Measurements from ENCODE around the gene ASPA.
"Not testable (repeated sequence)": the region's sequence is repeated elsewhere in the genome, so short reads cannot be mapped to it uniquely, and the experiment has no call there.

The ASPA gene

DNA sequence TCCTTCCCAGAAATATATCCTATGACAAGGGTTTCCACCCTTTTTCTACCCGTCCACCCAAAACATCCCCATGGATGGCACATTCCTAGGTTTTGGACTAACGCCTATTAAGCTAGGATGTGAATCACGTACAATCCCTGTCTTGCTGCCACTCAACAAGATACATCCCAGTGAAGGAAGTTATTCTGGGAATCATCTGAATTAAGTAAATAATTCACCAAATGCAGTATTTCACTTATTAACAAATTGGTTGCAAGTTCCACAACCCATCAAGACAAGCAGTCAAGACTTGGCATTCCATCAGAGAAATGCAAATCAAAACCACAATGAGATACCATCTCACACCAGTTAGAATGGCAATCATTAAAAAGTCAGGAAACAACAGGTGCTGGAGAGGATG, 32.1 kb downstream of the ASPA start:
- no peak for DNase-seq (ENCODE audit: low spot score)

DNA sequence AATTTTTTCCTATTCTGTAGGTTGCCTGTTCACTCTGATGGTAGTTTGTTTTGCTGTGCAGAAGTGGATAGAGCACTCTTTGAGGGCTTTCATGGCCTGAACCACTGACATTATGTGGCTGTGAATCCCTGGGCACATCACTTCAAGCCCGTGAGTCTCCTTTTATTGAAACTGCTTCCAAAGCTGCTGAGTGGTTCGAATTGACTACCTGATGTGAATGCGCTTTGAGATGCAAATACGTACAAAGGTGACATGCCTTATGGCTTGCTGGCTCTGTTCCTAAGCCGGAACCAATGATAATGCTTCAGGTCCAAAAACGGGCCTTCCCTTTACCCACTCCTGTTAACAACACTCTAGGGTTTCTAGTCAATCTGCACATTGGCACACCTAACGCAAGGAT, 34.3 kb downstream of the ASPA start:
- no peak for DNase-seq (ENCODE audit: low spot score)

- DNase-seq (ENCODE audit: low spot score): no peak
Observed at GRCh38 chr17:3511852-3512504, 36.2 kb downstream of the ASPA start.

DNA sequence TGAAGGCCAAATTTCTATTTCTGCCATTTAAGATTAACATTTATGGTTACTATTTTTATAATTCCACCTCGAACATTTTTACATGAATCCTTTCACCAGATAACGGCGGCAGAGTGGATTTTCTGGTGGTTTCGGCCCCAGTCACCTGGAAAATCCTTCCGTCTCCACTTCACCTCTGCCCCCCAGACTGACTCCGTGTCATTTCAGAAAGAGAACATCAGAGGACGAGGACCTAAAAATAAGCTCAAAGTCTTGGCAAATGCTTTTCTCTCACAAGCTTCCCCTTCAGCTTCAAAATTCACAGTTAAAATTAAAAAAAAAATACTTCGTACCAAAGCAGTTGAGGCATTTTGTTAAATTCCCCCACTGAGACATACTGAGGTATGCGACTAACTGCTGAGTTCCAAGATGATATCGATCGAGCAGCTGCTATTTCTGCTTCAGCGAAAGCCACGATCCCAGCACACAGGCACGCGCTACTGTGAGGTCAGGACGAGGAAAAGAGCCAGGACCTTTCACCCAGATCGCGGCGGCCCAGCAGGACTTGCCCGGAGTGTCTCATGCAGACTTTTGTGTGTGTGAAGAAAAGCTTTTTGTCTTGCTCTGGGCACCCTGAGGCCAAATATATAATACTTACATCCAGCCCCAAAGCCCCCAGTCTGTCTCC, 36.8 kb downstream of the ASPA start:
- DNase-seq (ENCODE audit: low spot score): no peak

DNA sequence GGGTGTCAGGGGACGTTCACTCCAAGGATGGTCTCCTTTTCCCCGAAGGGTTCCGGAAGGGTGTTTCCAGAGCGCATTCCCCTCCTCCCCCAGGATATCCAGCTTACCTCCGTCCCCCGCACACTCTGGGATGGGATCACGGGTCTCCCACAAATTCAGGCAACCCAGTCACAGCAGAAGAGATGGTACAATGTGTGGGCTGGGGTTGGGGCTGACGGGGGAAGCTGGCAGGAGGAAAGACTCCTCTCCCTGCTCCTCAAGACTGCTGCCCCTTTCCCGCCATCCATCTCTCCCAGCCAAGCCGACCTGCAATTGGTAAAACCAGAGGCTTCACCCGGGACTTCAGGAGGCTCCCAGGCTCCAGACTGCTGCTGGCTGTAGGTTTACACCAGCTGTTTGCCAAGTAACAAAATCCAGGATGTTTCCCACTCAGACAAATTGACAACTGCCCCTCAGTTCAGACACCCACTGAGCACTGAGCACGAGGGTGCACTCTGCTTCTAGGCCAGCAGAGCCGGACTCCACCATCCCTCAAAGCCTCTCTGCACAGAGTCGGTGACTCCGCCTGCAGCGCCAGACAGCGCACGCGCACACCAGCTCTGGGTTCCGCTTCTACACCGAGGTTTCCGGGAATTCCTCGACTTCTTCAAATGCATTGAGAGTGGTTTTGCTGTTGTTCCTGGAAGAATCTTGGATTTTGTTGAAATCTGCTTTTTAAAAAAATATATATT, 37.7 kb downstream of the ASPA start:
- no peak for DNase-seq (ENCODE audit: low spot score)

DNA sequence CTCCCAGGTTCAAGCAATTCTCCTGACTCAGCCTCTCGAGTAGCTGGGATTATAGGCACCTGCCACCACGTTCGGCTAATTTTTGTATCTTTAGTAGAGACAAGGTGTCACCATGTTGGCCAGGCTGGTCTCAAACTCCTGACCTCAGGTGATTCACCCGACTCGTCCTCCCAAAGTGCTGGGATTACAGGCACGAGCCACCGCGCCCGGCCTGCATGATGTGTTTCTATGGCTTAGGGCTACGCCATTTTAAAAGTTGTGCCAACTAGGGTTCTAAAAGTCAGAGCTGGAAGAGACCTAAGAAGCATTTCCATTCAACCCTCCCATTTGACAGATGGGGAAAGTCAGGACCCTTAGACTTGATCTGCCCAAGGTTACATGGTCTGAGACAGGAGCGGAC, 38.4 kb downstream of the ASPA start:
- not testable (repeated sequence) for DNase-seq (ENCODE audit: low spot score)

DNA sequence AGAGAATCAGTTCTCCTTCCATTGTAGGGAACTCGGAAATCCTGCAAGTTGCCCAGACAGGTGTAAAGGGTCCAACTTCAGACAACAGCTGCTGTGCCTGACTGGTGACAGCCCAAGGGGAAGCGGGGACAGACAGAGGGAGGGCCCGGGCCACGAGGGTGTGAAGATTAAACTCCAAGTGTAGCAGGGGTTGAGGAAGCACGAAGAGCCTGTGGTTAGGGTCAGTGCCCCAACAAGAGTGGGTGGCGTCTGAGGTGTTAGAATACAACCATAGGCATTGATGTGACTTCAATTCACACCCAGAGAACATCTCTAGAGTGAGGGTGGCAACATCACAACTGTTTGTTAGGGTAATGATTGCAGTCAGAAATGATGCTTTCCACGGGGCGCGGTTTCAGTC, 39.1 kb downstream of the ASPA start:
- peak; percentile 1 for DNase-seq (ENCODE audit: low spot score)

DNA sequence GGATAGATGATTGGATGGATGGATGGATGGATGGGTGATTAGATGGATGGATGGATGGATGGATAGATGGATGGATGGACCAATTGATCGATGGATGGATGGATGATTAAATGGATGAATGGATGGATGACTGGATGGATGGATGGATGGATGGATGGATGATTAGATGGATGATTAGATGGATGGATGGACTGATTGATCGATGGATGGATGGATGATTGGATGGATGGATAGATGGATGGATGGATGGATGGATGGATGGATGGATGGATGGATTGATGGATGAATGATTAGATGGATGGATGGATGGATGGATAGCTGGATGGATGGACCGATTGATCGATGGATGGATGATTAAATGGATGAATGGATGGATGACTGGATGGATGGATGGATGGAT, 43.7 kb downstream of the ASPA start:
- not testable (repeated sequence) for DNase-seq (ENCODE audit: low spot score)

- DNase-seq (ENCODE audit: low spot score): no peak
Observed at GRCh38 chr17:3524024-3524423, 48.2 kb downstream of the ASPA start.

- DNase-seq (ENCODE audit: low spot score): no peak
Observed at GRCh38 chr17:3526491-3526890, 50.7 kb downstream of the ASPA start.

- DNase-seq (ENCODE audit: low spot score): no peak
Observed at GRCh38 chr17:3526971-3527370, 51.2 kb downstream of the ASPA start.

- DNase-seq (ENCODE audit: low spot score): no peak
Observed at GRCh38 chr17:3527468-3527867, 51.7 kb downstream of the ASPA start.

GRCh38 chr17:3527896-3528295, 52.1 kb downstream of the ASPA start:
- no peak for DNase-seq (ENCODE audit: low spot score)

- DNase-seq (ENCODE audit: low spot score): no peak
Observed at GRCh38 chr17:3528403-3528851, 52.6 kb downstream of the ASPA start.

DNA sequence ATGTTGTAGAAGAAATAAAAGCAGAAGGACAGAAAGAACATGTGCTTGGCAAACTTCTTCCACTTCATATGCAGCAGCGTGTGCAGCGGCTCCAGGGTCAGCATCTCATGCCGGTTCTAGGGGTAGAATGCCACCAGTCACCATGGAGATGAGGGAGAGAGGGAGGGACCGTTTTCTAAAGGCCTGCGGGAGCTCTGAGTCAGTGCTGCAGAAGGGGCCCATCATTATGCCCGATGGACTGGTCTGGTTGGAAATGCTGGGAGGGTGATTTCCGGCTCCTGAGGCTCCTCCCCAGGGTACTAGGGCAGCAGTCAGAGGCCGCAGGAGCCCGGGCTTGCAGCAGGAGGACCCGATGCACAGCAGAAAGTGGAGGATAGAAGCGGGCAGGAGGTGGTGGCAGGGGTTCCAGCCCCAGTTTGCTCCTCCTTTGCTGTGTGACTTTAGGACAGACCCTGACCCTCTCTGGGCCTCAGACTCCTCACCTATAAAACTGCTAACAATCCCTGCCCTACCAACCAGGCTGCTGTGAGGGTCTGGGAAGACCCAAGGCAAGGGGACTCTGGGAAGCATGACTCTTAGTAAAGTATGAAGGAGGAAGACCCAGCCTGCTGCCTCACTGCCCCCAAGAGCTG, 53.2 kb downstream of the ASPA start:
- no peak for DNase-seq (ENCODE audit: low spot score)

DNA sequence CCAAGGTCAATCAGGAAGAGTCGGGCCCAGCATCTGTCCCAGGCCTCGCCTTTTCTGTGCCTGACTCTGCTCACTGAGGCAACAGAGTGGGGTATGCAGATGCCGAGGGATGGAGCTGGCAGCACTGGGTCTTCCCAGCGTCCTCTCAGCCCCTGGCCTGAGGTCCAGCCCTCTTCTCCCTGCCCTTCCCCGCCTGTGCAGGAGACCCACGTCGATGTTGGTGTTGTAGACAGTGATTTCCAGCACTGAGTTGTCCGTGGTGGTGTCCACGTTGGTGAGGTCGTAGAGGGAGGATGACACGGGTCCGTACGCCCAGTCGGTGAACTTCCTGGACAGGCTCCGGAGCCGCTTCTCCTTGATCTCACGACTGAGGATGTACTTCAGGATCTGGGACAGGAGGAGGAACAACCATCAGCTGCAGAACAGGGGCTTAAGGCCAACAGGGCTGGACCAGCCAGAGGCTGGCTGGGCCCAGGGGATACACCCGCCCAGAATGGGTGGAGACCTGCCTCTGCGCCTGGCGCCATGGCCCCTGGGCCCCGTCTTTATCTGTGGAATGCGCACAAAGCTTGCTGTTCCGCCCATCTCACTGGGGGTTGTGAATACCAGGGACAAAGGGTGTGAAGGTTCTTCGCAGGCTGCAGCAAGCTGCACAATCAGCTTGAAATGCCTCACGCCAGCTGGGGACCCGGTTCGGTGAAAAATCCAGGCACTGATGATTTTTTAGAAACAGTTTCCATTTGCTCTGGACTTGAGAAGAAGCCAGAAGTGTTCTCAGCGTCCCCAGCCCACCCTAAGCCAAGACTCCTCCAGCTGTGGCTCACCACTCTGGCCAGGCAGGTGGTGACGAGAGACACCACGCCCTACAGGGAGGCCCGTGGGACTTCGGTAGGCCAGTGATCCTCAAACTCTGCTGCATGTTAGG, 54.3 kb downstream of the ASPA start:
- no peak for DNase-seq (ENCODE audit: low spot score)

DNA sequence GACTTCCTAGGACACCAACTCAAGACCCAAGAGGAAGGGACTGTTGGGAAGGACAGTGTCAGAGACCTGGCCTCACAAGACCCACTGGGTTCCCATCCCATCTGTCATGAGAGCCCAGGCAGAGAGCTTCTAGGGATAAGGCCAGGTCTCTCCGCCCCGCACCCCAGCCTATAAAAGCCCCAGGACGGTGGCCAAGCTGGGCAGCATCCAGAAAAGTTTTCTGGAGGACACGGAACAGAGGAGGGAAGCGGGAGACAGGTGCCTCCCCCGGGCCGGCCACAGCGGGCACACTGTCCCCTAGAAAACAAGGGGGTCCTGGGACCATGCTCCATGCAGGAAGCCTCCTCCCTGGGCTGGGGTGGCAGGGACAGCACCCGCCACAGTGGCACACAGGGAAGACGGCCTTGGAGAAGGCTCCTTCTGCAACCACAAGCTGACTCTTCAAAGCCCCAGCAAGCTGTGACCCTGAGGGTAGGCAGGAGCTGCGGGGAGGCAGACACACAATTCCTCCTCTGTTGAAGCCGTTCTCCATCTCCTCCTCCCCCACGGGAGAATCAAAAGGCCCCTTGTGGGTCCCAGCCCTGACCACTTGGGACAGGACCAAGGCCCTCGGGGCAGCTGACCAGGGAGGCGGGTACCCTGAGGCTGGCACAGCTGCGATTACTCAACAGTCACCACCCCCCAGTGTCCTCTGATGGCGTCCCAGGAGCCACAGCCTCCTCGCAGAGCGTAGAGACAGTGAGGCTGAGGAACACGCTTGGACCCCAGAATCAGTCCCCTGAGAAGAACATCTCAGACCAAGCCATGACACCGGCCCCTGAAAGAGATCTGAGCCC, 55.7 kb downstream of the ASPA start:
- no peak for DNase-seq (ENCODE audit: low spot score)

DNA sequence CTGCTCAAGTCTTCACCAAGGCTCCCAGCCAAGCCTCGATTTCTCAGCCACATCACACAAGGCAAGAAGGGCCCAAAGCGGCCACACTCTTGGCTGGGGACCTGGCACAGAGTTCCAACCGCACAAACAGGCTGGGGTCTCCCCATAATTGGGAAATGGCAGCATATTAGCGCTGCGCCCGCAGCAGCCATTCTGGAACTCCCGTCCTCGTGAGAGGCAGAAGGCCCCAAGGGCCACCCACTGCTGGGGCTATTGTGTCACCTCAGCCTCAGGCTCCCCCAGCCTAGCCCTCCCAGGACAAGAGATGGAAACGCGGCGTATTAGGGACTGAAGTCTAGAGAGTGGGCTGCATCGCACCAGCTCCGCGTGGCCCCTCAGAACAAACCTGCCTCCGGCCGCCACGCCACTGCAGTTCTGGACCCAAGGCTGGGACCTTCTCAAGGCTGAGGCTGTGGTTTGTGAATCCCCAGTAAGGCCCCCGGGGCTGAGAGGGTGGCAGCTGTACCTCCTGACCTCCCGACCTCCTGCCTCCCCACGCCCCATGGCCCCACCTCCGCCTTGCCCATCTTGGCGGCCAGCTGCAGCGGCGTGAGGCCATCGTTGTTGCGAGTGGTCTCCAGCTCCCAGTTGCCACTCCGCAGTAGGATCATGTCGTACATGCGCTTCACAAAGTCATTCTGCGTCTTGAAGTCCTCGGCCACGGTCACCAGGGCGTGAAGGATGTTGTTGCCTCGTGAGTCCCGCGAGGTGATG, 56.5 kb downstream of the ASPA start:
- no peak for DNase-seq (ENCODE audit: low spot score)

DNA sequence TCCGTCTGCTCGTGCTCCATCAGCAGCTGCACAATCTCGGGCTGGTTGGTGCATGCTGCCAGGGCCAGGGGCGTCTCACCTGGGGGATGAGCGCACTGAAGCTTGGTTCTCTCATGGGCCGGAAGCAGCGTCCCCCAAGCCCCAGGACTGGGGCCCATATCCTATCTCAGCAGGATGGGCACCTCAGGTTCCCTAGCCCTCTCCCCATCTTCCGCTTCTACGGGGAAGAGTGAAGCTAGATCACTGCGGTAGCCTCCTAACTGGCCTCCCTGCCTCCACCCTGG, 57.0 kb downstream of the ASPA start:
- no peak for DNase-seq (ENCODE audit: low spot score)

DNA sequence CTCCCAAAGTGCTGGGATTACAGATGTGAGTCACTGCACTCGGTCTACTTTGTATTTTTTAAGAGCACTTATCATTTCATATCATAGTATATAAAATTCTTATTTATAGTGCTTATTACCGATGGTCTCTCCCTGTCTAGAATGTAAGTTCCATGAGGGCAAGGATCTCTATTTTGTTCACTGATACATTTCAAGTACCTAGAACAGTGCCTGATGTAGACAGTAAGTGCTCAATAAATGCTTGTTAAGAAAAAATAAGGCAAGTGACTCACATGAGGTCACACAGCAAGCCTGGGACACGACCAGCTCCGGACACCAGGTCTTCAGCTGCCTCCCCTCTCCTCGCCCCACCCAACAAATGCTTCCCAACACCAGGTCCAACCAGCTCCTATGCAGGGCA, 58.0 kb downstream of the ASPA start:
- DNase-seq (ENCODE audit: low spot score): no peak
